Lung (tissue), 12 donors: ENCODE measurements around the gene PSRC1. TPM values are rescaled to one million over a fixed set of nuclear protein-coding genes. Genes with fewer than 3 reads are reported as not detected.

Experiments used
- ATAC-seq: fragments of 200-7000 bp; cut with Tn5 transposase; one replicate; pipeline ENCODE4 v1.9.1; 2020; ENCODE audit warnings: moderate number of reproducible peaks; ENCODE audit not compliant: insufficient read depth, low FRiP score
- DNase-seq, 3 donors: peaks; one replicate each; pipeline ENCODE4 v3.0.0-alpha.2; 2013 to 2017
- H3K27ac ChIP-seq, 2 donors: one replicate each; pipeline ENCODE4 v1.5.1; 2013; ENCODE audit warnings: mild to moderate bottlenecking in 2 of 2, moderate library complexity in 2 of 2, control low read depth in 1 of 2, inconsistent platforms in 1 of 2, low read depth in 1 of 2, low read length in 1 of 2
- H3K27me3 ChIP-seq, 3 donors: one replicate each; pipeline ENCODE4 v1.5.1; 2013; ENCODE audit warnings: low read length in 2 of 3; ENCODE audit not compliant: control insufficient read depth in 3 of 3, insufficient read depth in 3 of 3
- H3K36me3 ChIP-seq, 4 donors: one replicate each; pipeline ENCODE4 v1.5.1; 2013; ENCODE audit warnings: low read length in 4 of 4, mild to moderate bottlenecking in 1 of 4, moderate library complexity in 1 of 4; ENCODE audit not compliant: control insufficient read depth in 4 of 4, insufficient read depth in 4 of 4
- H3K4me1 ChIP-seq, 5 donors: one replicate each; pipeline ENCODE4 v1.5.1; 2013; ENCODE audit warnings: low read length in 5 of 5, mild to moderate bottlenecking in 2 of 5, moderate library complexity in 1 of 5; ENCODE audit not compliant: control insufficient read depth in 5 of 5, insufficient read depth in 5 of 5
- H3K4me3 ChIP-seq: one replicate; pipeline ENCODE4 v1.5.1; 2013; ENCODE audit warnings: mild to moderate bottlenecking, control low read depth, moderate library complexity
- H3K9ac ChIP-seq, 2 donors: one replicate each; pipeline ENCODE4 v1.5.1; 2013; ENCODE audit warnings: low read length in 2 of 2, control low read depth in 1 of 2; ENCODE audit not compliant: insufficient read depth in 1 of 2
- H3K9me3 ChIP-seq, 4 donors: one replicate each; pipeline ENCODE4 v1.5.1; 2013; ENCODE audit warnings: low read length in 3 of 4, mild to moderate bottlenecking in 1 of 4, moderate library complexity in 1 of 4; ENCODE audit not compliant: control insufficient read depth in 4 of 4, insufficient read depth in 3 of 4
- CTCF ChIP-seq: IDR thresholded peaks from 2 replicates; pipeline ENCODE4 v1.5.1; 2012; ENCODE audit warnings: mild to moderate bottlenecking; ENCODE audit errors: control extremely low read depth, extremely low read depth
- WGBS, 2 donors: extraction: QIAGEN DNeasy Blood & Tissue Kit; methylation state at CpG; one replicate each; pipeline ENCODE4 v1.1.7; 2013; 5-methylcytosine and 5-hydroxymethylcytosine counted together
- polyA plus RNA-seq, 2 donors: library from polyadenylated mRNA; stranded (reverse); fragments of 200-250 nt; gene quantifications; one replicate each; pipeline ENCODE4 v1.2.1, GENCODE V29; 2013
- total RNA-seq, 2 donors: library from RNA; depleted of rRNA in 1 of 2; stranded (reverse); fragments of >200 nt in 1 of 2; gene quantifications; one replicate each; pipeline ENCODE4 v1.2.1, GENCODE V29; 2014 to 2021
- donor health status: control.
- donor health status: control.
- donor health status: Bipolar disorder and iron deficiency.
- donor health status: healthy.
- donor health status: DM: yes; HTN: yes; CAD: no.

Gene PSRC1
- total and polyA plus RNA-seq, 4 donors, result 2.7 to 4.9 (median 4.8) TPM

GRCh38 chr1:109314795-109315194 is 31.9 kb upstream of the PSRC1 start:
- H3K9ac ChIP-seq, result no peak overlapping the region
- no peak for TF ChIP-seq CTCF
- no peak overlapping the region for H3K4me3 ChIP-seq
- peaks cover 3 to 39% (median 21%) of the 10 kb centered on the region in 4 donors for H3K36me3 ChIP-seq
- DNase-seq (no peak), ATAC-seq (no peak)
- 99 to 100% methylated on average over 1 of the region's 1 CpG for WGBS, 2 donors
- H3K9me3 ChIP-seq, result no peaks in the 10 kb centered on the region
- peaks cover 0 to 8% (median 4%) of the 10 kb centered on the region in 5 donors for H3K4me1 ChIP-seq
- no peaks in the 10 kb centered on the region for H3K27me3 ChIP-seq
- H3K27ac ChIP-seq, result no peak overlapping the region

- Histone ChIP-seq H3K4me1 (peaks cover 0 to 8% (median 4%) of the 10 kb centered on the region in 5 donors), H3K9me3 (no peaks in the 10 kb centered on the region), H3K36me3 (peaks cover 3 to 33% (median 15%) of the 10 kb centered on the region in 4 donors), H3K27me3 (no peaks in the 10 kb centered on the region), H3K4me3 (no peak overlapping the region), H3K9ac (no peak overlapping the region), H3K27ac (peak overlapping the region in 1 of 2 donors; percentile 27)
- ATAC-seq (no peak), DNase-seq (peak in 2 of 3 donors; percentile 37 to 43)
- WGBS, 2 donors, result 67 to 68% methylated on average over 12 of the region's 12 CpGs
- no peak for TF ChIP-seq CTCF
Observed at GRCh38 chr1:109312978-109313775, 30.2 kb upstream of the PSRC1 start.

GRCh38 chr1:109312246-109312645 is 29.3 kb upstream of the PSRC1 start:
- peaks cover 0 to 14% (median 4%) of the 10 kb centered on the region in 5 donors for H3K4me1 ChIP-seq
- DNase-seq (no peak), ATAC-seq (no peak)
- no peaks in the 10 kb centered on the region for H3K27me3 ChIP-seq
- H3K4me3 ChIP-seq, result no peak overlapping the region
- TF ChIP-seq CTCF, result no peak
- H3K27ac ChIP-seq, result no peak overlapping the region
- H3K36me3 ChIP-seq, result peaks cover 0 to 28% (median 10%) of the 10 kb centered on the region in 4 donors
- whole genome bisulfite sequencing, 2 donors, result 95 to 97% methylated on average over 2 of the region's 2 CpGs
- no peak overlapping the region for H3K9ac ChIP-seq
- H3K9me3 ChIP-seq, result no peaks in the 10 kb centered on the region
